PC-9 (cell line): ENCODE results near the gene COA6.

Experiments used
- EZH2 ChIP-seq: fragments of 200-600 bp; sonication (generic); IDR thresholded peaks from 2 replicates; pipeline ENCODE4 v1.8.0; 2017; ENCODE audit warnings: antibody characterized with exemption, low read depth
- TF ChIP-seq, protein P1 (sequence below): fragments of 200-600 bp; sonication (generic); conservative IDR thresholded peaks from 2 replicates; pipeline ENCODE4 v1.6.1; 2017; ENCODE audit warnings: mixed run types, antibody characterized with exemption, mild to moderate bottlenecking, moderate library complexity

DNA sequence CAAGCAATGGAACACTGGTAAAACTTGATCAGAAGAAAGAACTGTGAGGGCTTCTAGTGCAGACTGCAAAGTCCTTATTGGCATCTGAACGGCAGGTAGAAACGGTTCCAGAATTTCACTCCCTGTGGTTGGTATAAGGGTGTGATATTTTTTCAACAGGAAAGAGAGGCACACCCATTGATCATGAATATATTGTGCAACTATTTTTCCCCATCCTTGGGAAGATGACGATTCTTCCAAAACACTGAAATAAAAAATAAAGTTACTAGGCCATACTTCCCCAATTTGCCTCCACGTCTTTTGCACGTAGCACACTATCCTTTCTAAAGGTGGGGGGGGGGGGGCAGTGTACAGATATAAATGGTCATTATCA, 56.2 kb downstream of the COA6 start:
- TF ChIP-seq, protein P1, sequence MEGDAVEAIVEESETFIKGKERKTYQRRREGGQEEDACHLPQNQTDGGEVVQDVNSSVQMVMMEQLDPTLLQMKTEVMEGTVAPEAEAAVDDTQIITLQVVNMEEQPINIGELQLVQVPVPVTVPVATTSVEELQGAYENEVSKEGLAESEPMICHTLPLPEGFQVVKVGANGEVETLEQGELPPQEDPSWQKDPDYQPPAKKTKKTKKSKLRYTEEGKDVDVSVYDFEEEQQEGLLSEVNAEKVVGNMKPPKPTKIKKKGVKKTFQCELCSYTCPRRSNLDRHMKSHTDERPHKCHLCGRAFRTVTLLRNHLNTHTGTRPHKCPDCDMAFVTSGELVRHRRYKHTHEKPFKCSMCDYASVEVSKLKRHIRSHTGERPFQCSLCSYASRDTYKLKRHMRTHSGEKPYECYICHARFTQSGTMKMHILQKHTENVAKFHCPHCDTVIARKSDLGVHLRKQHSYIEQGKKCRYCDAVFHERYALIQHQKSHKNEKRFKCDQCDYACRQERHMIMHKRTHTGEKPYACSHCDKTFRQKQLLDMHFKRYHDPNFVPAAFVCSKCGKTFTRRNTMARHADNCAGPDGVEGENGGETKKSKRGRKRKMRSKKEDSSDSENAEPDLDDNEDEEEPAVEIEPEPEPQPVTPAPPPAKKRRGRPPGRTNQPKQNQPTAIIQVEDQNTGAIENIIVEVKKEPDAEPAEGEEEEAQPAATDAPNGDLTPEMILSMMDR, result no peak
- no peak for TF ChIP-seq EZH2
